H9 (cell line): ENCODE results near the gene PCDHGA10. TPM values are rescaled to one million over a fixed set of nuclear protein-coding genes. Genes with fewer than 3 reads are reported as not detected.
"Not testable (repeated sequence)": the region's sequence is repeated elsewhere in the genome, so short reads cannot be mapped to it uniquely, and the experiment has no call there.

Source experiments
- DNase-seq: peaks from one replicate; pipeline ENCODE4 v3.0.0-alpha.2; 2017
- H2AFZ ChIP-seq: one replicate; pipeline ENCODE4 v1.6.1; 2013; ENCODE audit warnings: mild to moderate bottlenecking, low read length, control low read depth, moderate library complexity
- H2AK5ac ChIP-seq: 2 replicates; pipeline ENCODE4 v1.6.1; 2013; ENCODE audit warnings: low read length, control low read depth, mixed read lengths; ENCODE audit not compliant: insufficient read length
- H2BK120ac ChIP-seq: one replicate; pipeline ENCODE4 v1.6.1; 2013; ENCODE audit warnings: low read depth, mild to moderate bottlenecking, low read length, control low read depth, inconsistent platforms; ENCODE audit not compliant: poor library complexity, severe bottlenecking
- H2BK12ac ChIP-seq: 2 replicates; pipeline ENCODE4 v1.6.1; 2013; ENCODE audit warnings: low read length, control low read depth, mixed read lengths, low read depth; ENCODE audit not compliant: insufficient read length
- H2BK15ac ChIP-seq: 2 replicates; pipeline ENCODE4 v1.6.1; 2013; ENCODE audit warnings: low read depth, low read length, control low read depth
- H2BK20ac ChIP-seq: one replicate; pipeline ENCODE4 v1.6.1; 2013; ENCODE audit warnings: low read depth, mild to moderate bottlenecking, low read length, control low read depth, inconsistent platforms; ENCODE audit not compliant: poor library complexity, severe bottlenecking
- H2BK5ac ChIP-seq: 2 replicates; pipeline ENCODE4 v1.6.1; 2013; ENCODE audit warnings: low read length, control low read depth, mixed read lengths; ENCODE audit not compliant: insufficient read length
- H3K14ac ChIP-seq: 2 replicates; pipeline ENCODE4 v1.6.1; 2013; ENCODE audit warnings: low read length, control low read depth; ENCODE audit not compliant: insufficient read depth
- H3K18ac ChIP-seq: 2 replicates; pipeline ENCODE4 v1.6.1; 2013; ENCODE audit warnings: low read depth, mild to moderate bottlenecking, mixed read lengths, low read length, control low read depth; ENCODE audit not compliant: insufficient read length
- H3K23ac ChIP-seq: 2 replicates; pipeline ENCODE4 v1.6.1; 2013; ENCODE audit warnings: low read length, control low read depth, mixed read lengths, low read depth; ENCODE audit not compliant: insufficient read length
- H3K23me2 ChIP-seq: 2 replicates; pipeline ENCODE4 v1.6.1; 2013; ENCODE audit warnings: low read depth, mild to moderate bottlenecking, mixed read lengths, low read length, control low read depth; ENCODE audit not compliant: insufficient read length, poor library complexity, severe bottlenecking
- H3K27ac ChIP-seq: 2 replicates; pipeline ENCODE4 v1.5.1; 2013; ENCODE audit warnings: low read length, control low read depth, mixed read lengths, low read depth; ENCODE audit not compliant: insufficient read length
- H3K27me3 ChIP-seq: 2 replicates; pipeline ENCODE4 v1.6.1; 2013; ENCODE audit warnings: low read length, control low read depth, inconsistent platforms; ENCODE audit not compliant: insufficient read depth
- H3K4ac ChIP-seq: 2 replicates; pipeline ENCODE4 v1.6.1; 2013; ENCODE audit warnings: low read depth, mild to moderate bottlenecking, control low read depth, inconsistent platforms, low read length, moderate library complexity
- H3K4me1 ChIP-seq: 2 replicates; pipeline ENCODE4 v1.6.1; 2013; ENCODE audit warnings: low read length, control low read depth, inconsistent platforms; ENCODE audit not compliant: insufficient read depth
- H3K4me2 ChIP-seq: 2 replicates; pipeline ENCODE4 v1.6.1; 2013; ENCODE audit warnings: low read length, control low read depth, mixed read lengths; ENCODE audit not compliant: insufficient read length, insufficient read depth
- H3K56ac ChIP-seq: 2 replicates; pipeline ENCODE4 v1.6.1; 2013; ENCODE audit warnings: low read depth, mild to moderate bottlenecking, mixed read lengths, low read length, control low read depth; ENCODE audit not compliant: insufficient read length
- H3K79me1 ChIP-seq: 2 replicates; pipeline ENCODE4 v1.6.1; 2013; ENCODE audit warnings: low read depth, mild to moderate bottlenecking, moderate library complexity, low read length, control low read depth, inconsistent platforms; ENCODE audit not compliant: insufficient read depth, poor library complexity, severe bottlenecking
- H3K79me2 ChIP-seq: 2 replicates; pipeline ENCODE4 v1.6.1; 2013; ENCODE audit warnings: low read length, control low read depth, inconsistent platforms; ENCODE audit not compliant: insufficient read depth
- H3K9ac ChIP-seq: 2 replicates; pipeline ENCODE4 v1.6.1; 2013; ENCODE audit warnings: low read length, control low read depth, mixed read lengths; ENCODE audit not compliant: insufficient read length; ENCODE audit errors: extremely low read depth
- H3K9me3 ChIP-seq: one replicate; pipeline ENCODE4 v1.6.1; 2013; ENCODE audit warnings: low read depth, low read length, inconsistent platforms; ENCODE audit not compliant: control insufficient read depth
- H3T11ph ChIP-seq: one replicate; pipeline ENCODE4 v1.6.1; 2013; ENCODE audit warnings: mild to moderate bottlenecking, low read length, control low read depth, inconsistent platforms
- H4K20me1 ChIP-seq: one replicate; pipeline ENCODE4 v1.6.1; 2013; ENCODE audit not compliant: control insufficient read depth, insufficient read length, insufficient read depth
- H4K5ac ChIP-seq: 2 replicates; pipeline ENCODE4 v1.6.1; 2013; ENCODE audit warnings: low read depth, mild to moderate bottlenecking, mixed read lengths, low read length, control low read depth; ENCODE audit not compliant: insufficient read length
- H4K8ac ChIP-seq: replicated peaks from 2 replicates; pipeline ENCODE4 v1.6.1; 2013; ENCODE audit warnings: low read length, control low read depth, mixed read lengths, low read depth; ENCODE audit not compliant: insufficient read length
- H4K91ac ChIP-seq: 2 replicates; pipeline ENCODE4 v1.6.1; 2013; ENCODE audit warnings: low read depth, mild to moderate bottlenecking, moderate library complexity, mixed read lengths, low read length, control low read depth; ENCODE audit not compliant: insufficient read length
- H3K27ac Mint-ChIP-seq, 3 experiments: 2 replicates in 2 of 3; 3 replicates in 1 of 3; pipeline ENCODE4 v1.8.0; 2020 to 2021; ENCODE audit warnings: mixed read lengths in 3 of 3, mild to moderate bottlenecking in 1 of 3, moderate library complexity in 1 of 3
- H3K27me3 Mint-ChIP-seq: 2 replicates; pipeline ENCODE4 v1.8.0; 2021; ENCODE audit warnings: low read depth, mild to moderate bottlenecking, moderate library complexity, mixed read lengths
- H3K36me3 Mint-ChIP-seq, 3 experiments: 2 replicates in 2 of 3; 3 replicates in 1 of 3; pipeline ENCODE4 v1.8.0; 2020 to 2021; ENCODE audit warnings: low read depth in 3 of 3, mixed read lengths in 3 of 3; ENCODE audit not compliant: insufficient read depth in 1 of 3
- H3K4me1 Mint-ChIP-seq, 2 experiments: 2 replicates each; pipeline ENCODE4 v1.8.0; 2020; ENCODE audit warnings: mixed read lengths in 2 of 2
- H3K4me3 Mint-ChIP-seq, 2 experiments: 2 replicates in 1 of 2; 3 replicates in 1 of 2; pipeline ENCODE4 v1.8.0; 2020 to 2021; ENCODE audit warnings: mild to moderate bottlenecking in 2 of 2, mixed read lengths in 2 of 2, moderate library complexity in 1 of 2
- H3K9me3 Mint-ChIP-seq, 2 experiments: 2 replicates in 1 of 2; 3 replicates in 1 of 2; pipeline ENCODE4 v1.8.0; 2020; ENCODE audit warnings: mild to moderate bottlenecking in 2 of 2, mixed read lengths in 2 of 2, moderate library complexity in 1 of 2
- WGBS: extraction: QIAGEN DNeasy Blood & Tissue Kit; methylation state at CpG from one replicate; pipeline ENCODE4 v1.1.7; 2013; ENCODE audit warnings: missing lambda C conversion rate, low lambda C conversion rate, mixed read lengths; ENCODE audit not compliant: insufficient read length; ENCODE audit errors: extremely low coverage; 5-methylcytosine and 5-hydroxymethylcytosine counted together
- total RNA-seq: library from RNA; stranded (reverse); gene quantifications from 2 replicates; pipeline ENCODE4 v1.2.1, GENCODE V29; 2021
- TF ChIP-seq, protein P1 (sequence below): fragments of 200-600 bp; sonication (generic); conservative IDR thresholded peaks from 3 replicates; pipeline ENCODE4 v1.8.0; 2021; ENCODE audit warnings: antibody characterized with exemption, mild to moderate bottlenecking

The PCDHGA10 gene
- total RNA-seq, 1 experiment from 2014 or later = 15.1 TPM

DNA sequence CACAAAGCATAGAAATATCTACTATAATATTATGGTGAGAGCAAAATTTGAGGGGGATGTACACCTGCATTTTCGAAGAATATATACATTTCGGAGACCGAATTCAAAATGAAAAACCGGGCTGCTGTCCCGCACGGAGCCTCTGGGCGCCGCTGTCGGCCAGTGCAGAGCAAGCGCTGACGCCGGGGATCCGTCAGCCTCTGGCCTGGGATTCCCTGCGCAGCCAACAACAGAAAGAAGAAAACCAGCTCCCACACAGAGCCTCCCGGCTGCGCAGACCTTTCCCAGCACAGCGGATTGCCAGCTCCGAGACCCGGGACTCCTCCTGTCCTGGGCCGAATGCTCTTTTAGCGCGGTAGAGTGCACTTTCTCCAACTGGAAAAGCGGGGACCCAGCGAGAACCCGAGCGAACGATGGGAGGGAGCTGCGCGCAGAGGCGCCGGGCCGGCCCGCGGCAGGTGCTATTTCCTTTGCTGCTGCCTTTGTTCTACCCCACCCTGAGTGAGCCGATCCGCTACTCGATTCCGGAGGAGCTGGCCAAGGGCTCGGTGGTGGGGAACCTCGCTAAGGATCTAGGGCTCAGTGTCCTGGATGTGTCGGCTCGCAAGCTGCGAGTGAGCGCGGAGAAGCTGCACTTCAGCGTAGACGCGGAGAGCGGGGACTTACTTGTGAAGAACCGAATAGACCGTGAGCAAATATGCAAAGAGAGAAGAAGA, 4.8 kb upstream of the PCDHGA10 start, which contains the start of gene PCDHGB6:
Gene PCDHGB6 (plus strand): TSS at position 232 of the 716 bp plus-strand sequence. CDS start 182 bp downstream, at position 414.
- WGBS = no CpG with 5 or more reads among the region's 51 CpGs
- H3K27me3 ChIP-seq, H4K8ac ChIP-seq, H3K18ac ChIP-seq, H3K79me1 ChIP-seq, H4K5ac ChIP-seq, H2BK120ac ChIP-seq, H2AFZ ChIP-seq, H3T11ph ChIP-seq, H3K23me2 ChIP-seq, H3K56ac ChIP-seq, H3K79me2 ChIP-seq, H4K91ac ChIP-seq, H2BK5ac ChIP-seq, H3K23ac ChIP-seq, H2AK5ac ChIP-seq, H2BK20ac ChIP-seq, H3K14ac ChIP-seq, H4K20me1 ChIP-seq, H3K27ac ChIP-seq, H3K4me1 ChIP-seq, H2BK15ac ChIP-seq, H3K4me1 Mint-ChIP-seq, H2BK12ac ChIP-seq, H3K4ac ChIP-seq: not testable (repeated sequence)
- TF ChIP-seq, protein P1, sequence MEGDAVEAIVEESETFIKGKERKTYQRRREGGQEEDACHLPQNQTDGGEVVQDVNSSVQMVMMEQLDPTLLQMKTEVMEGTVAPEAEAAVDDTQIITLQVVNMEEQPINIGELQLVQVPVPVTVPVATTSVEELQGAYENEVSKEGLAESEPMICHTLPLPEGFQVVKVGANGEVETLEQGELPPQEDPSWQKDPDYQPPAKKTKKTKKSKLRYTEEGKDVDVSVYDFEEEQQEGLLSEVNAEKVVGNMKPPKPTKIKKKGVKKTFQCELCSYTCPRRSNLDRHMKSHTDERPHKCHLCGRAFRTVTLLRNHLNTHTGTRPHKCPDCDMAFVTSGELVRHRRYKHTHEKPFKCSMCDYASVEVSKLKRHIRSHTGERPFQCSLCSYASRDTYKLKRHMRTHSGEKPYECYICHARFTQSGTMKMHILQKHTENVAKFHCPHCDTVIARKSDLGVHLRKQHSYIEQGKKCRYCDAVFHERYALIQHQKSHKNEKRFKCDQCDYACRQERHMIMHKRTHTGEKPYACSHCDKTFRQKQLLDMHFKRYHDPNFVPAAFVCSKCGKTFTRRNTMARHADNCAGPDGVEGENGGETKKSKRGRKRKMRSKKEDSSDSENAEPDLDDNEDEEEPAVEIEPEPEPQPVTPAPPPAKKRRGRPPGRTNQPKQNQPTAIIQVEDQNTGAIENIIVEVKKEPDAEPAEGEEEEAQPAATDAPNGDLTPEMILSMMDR = peak; percentile 88
- peak; percentile 80 for DNase-seq
- peaks cover 15% of the 10 kb centered on the region for H3K9me3 ChIP-seq
- peak within 1 kb of the TSS; percentile 88 for H3K4me2 ChIP-seq
- Mint-ChIP-seq H3K4me3 (peak within 1 kb of the TSS; percentile 90 to 94), H3K36me3 (peaks cover 11 to 28% (median 18%) of the 10 kb centered on the region in 3 experiments), H3K27me3 (peaks cover 22% of the 10 kb centered on the region), H3K27ac (peak within 1 kb of the TSS in 2 of 3 experiments; percentile 58 to 96; a peak in 3 of 7 replicates), H3K9me3 (peaks cover 24 to 34% of the 10 kb centered on the region in 2 experiments)
- peak within 1 kb of the TSS; percentile 54 for H3K9ac ChIP-seq
